Kidney epithelial cell (primary cell): Measurements from ENCODE around the gene VSTM2B. TPM values are rescaled to one million over a fixed set of nuclear protein-coding genes. Genes with fewer than 3 reads are reported as not detected.
"Not testable (repeated sequence)": the region's sequence is repeated elsewhere in the genome, so short reads cannot be mapped to it uniquely, and the experiment has no call there.

ENCODE experiments used
- DNase-seq: peaks from one replicate; pipeline ENCODE4 v3.0.0-alpha.2; 2010; ENCODE audit warnings: low read depth
- H3K27me3 ChIP-seq: 2 replicates; pipeline ENCODE4 v1.6.0; 2011; ENCODE audit warnings: low read length; ENCODE audit not compliant: control insufficient read depth, insufficient read depth
- H3K36me3 ChIP-seq: 2 replicates; pipeline ENCODE4 v1.5.1; 2011; ENCODE audit warnings: low read length; ENCODE audit not compliant: control insufficient read depth, insufficient read depth
- H3K4me3 ChIP-seq: 2 replicates; pipeline ENCODE4 v1.5.1; 2011; ENCODE audit warnings: low read depth, mild to moderate bottlenecking, control low read depth, low read length
- total RNA-seq: library from RNA; depleted of rRNA; stranded (reverse); fragments of >200 nt; gene quantifications from 2 replicates; pipeline ENCODE4 v1.2.3, GENCODE V29; 2015
- TF ChIP-seq, protein P1 (sequence below): IDR thresholded peaks from 2 replicates; pipeline ENCODE4 v1.5.1; 2011; ENCODE audit warnings: mild to moderate bottlenecking, moderate library complexity, low read length, control low read depth, inconsistent platforms; ENCODE audit not compliant: insufficient read depth, poor library complexity, severe bottlenecking

Gene VSTM2B
- total RNA-seq, 1 donor from 2014 or later: not detected

DNA sequence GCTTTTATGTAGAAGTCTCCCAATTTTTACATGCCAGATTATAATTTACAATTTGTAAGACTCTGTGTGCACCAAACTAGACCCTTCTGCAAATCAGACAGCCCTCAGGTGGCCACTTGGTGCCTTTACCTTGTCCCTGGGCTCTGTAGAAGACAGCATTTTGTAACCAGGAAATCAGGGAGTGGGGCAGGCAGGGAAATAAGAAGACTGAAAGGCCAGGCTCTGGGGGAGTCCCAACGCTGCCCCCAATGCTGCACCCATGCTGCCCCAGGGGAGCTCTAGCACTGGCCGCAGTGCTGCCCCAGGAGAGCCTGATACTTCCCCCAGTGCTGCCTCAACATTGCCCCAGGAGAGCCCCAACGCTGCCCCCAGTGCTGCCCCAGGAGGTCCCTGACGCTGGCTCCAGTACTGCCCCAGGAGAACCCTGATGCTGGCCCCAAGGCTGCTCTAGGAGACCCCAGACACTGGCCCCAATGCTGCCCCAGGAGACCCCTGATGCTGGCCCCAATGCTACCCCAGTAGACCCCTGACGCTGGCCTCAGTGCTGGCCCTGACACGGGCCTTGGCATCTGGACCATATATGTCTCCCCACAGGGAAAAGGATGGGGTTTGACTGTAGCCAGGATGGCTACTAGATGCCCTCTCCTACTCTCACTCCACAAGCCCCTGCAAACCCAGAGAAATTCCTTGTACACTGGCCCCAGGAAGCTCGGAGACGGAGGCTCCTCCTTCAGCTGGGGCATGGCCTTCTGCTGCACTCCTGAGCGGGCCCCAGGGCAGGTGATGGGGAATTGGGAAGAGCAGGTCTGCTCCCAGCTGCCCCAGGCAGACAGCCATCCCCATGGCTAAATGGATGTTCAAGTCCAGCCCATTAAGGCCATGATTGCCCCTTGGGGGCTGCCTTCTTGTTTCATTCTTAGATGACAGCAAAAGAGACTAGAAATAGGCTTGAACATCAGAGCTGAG is 23.6 kb downstream of the VSTM2B start:
- Histone ChIP-seq H3K27me3 (no peaks in the 10 kb centered on the region), H3K4me3 (no peak overlapping the region), H3K36me3 (no peaks in the 10 kb centered on the region)
- TF ChIP-seq, protein P1, sequence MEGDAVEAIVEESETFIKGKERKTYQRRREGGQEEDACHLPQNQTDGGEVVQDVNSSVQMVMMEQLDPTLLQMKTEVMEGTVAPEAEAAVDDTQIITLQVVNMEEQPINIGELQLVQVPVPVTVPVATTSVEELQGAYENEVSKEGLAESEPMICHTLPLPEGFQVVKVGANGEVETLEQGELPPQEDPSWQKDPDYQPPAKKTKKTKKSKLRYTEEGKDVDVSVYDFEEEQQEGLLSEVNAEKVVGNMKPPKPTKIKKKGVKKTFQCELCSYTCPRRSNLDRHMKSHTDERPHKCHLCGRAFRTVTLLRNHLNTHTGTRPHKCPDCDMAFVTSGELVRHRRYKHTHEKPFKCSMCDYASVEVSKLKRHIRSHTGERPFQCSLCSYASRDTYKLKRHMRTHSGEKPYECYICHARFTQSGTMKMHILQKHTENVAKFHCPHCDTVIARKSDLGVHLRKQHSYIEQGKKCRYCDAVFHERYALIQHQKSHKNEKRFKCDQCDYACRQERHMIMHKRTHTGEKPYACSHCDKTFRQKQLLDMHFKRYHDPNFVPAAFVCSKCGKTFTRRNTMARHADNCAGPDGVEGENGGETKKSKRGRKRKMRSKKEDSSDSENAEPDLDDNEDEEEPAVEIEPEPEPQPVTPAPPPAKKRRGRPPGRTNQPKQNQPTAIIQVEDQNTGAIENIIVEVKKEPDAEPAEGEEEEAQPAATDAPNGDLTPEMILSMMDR: no peak
- no peak for DNase-seq

DNA sequence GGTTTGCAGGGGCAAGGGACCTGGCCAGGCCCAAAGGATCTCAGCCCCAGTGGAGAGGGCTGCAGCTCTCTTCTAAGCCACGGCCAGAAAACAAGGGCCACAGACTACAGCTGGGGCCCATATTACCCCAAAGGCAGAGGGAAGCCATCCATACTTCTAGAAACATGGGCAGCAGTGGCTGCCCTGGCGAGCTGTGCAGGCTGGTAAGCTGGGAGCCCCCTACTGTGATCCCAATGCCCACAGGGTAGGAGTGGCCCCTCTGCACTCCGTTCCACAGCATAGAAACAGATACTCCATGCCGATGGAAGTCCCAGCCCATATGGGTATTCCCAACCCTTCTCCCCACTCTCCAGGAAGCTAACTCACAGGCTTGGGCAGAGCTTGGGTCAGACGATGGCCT is 25.1 kb downstream of the VSTM2B start:
- TF ChIP-seq, protein P1: no peak
- Histone ChIP-seq H3K36me3 (no peaks in the 10 kb centered on the region), H3K4me3 (no peak overlapping the region), H3K27me3 (no peaks in the 10 kb centered on the region)
- no peak for DNase-seq

DNA sequence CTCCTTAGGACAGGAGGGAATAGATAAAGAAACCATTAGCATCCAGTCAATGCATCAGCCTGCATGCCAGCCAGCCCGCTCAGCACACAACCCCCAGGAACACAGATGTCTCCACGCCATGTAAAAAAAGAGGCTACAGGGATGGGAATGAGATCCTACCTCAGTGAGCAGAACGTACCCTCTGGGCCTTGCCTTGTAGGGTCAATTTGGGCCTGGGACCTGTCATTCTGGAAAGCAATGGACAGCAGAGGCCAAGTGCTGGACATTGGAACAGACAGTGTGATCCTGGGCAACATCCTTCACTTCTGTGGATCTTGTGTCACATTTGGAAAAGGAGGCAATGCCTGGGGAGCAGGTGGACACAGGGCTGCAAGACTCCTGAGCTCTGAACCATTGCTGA is 26.0 kb downstream of the VSTM2B start:
- TF ChIP-seq, protein P1: no peak
- Histone ChIP-seq H3K36me3 (no peaks in the 10 kb centered on the region), H3K27me3 (no peaks in the 10 kb centered on the region), H3K4me3 (no peak overlapping the region)
- DNase-seq: no peak

DNA sequence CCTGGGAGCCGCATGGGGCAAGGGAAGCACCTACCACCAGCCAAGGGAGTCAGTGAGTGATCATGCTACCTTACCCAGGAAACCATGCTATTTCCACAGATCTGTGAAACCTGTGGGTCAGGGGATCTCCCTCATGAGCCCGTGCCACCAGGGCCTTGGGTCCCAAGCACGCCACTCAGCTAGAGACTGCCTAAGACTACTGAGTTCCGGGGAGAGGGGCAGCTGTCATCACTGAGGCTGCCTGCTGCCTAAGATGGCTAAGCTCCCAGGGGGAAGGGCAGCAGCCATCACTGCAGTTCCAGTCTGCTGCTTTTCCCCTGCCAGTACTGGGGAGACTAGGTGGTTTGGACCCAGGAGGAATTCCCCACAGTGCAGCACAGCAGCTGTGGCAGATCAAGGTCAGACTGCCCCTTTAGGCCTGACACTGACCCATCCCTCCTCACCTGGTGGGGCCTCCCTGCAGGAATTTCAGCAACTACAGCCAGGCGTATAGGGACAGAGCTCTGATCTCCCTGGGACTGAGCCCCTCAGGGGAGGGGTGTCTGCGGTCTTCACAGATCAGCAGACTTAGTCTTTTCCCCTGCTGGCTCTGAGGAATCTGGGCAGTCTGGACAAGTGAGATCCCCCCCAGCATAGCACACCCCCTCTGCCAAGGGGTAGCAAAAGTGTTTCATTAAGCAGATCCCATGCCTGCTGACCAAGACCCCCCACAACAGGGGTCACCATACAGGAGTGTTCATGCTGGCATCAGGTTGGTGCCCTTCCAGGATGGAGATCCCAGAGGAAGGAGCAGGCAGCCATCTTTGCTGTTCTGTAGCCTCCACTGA is 26.9 kb downstream of the VSTM2B start:
- TF ChIP-seq, protein P1: no peak
- no peaks in the 10 kb centered on the region for H3K27me3 ChIP-seq
- H3K4me3 ChIP-seq: no peak overlapping the region
- DNase-seq: no peak
- H3K36me3 ChIP-seq: no peaks in the 10 kb centered on the region

DNA sequence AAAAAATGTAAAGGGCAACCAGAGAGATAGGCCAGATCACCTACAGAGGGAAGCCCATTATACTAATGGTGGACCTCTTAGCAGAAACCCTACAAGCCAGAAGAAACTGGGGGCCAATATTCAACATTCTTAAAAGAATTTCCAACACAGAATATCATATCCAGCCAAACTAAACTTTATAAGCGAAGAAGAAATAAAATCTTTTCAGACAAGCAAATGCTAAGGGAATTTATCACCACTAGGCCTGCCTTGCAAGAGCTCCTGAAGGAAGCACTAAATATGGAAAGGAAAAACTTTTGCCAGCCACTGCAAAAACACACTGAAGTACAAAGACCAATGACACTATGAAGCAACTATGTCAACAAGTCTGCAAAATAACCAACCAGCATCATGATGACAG is 28.4 kb downstream of the VSTM2B start:
- no peaks in the 10 kb centered on the region for H3K27me3 ChIP-seq
- H3K4me3 ChIP-seq: no peak overlapping the region
- H3K36me3 ChIP-seq: no peaks in the 10 kb centered on the region
- DNase-seq: no peak
- TF ChIP-seq, protein P1: no peak

DNA sequence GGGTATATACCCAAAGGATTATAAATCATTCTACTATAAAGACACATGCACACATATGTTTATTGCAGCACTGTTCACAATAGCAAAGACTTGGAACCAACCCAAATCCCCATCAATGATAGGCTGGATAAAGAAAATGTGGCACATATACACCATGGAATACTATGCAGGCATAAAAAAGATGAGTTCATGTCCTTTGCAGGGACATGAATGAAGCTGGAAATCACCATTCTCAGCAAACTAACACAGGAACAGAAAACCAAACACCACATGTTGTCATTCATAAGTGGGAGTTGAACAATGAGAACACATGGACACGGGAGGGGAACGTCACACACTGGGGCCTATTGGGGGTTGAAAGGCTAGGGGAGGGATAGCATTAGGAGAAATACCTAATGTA is 33.3 kb downstream of the VSTM2B start:
- DNase-seq, H3K4me3 ChIP-seq, H3K36me3 ChIP-seq, H3K27me3 ChIP-seq: not testable (repeated sequence)
